ENCODE data around the gene TMEM131L. TPM values are rescaled to one million over a fixed set of nuclear protein-coding genes. Genes with fewer than 3 reads are reported as not detected.

TMEM131L gene
- total RNA-seq, 1 donor from 2014 or later = 18.6 TPM

- H3K9me3 Mint-ChIP-seq (ENCODE audit: unreplicated experiment) = no peaks in the 10 kb centered on the region
- H3K27me3 Mint-ChIP-seq (ENCODE audit: low read depth, unreplicated experiment) = no peaks in the 10 kb centered on the region
- FAIRE-seq = no peak
These were observed 169.7 kb downstream of the TMEM131L start for GRCh38 chr4:153635846-153636245.

GRCh38 chr4:153637201-153637600, 171.0 kb downstream of the TMEM131L start:
- H3K27ac ChIP-seq (ENCODE audit: low read depth, low read length) = no peak overlapping the region
- Mint-ChIP-seq H3K36me3 (ENCODE audit: low read depth, unreplicated experiment) (peaks cover 22% of the 10 kb centered on the region), H3K4me3 (ENCODE audit: unreplicated experiment) (no peak overlapping the region), H3K27ac (ENCODE audit: unreplicated experiment) (no peak overlapping the region), H3K4me1 (ENCODE audit: low read depth, unreplicated experiment) (peaks cover 2% of the 10 kb centered on the region), H3K9me3 (ENCODE audit: unreplicated experiment) (no peaks in the 10 kb centered on the region), H3K27me3 (ENCODE audit: low read depth, unreplicated experiment) (no peaks in the 10 kb centered on the region)
- no peaks in the 10 kb centered on the region for H4K20me1 ChIP-seq (ENCODE audit: insufficient read depth, low read length)
- H3K36me3 ChIP-seq (ENCODE audit: insufficient read depth, low read length) = peaks cover 15% of the 10 kb centered on the region
- H3K4me1 ChIP-seq (ENCODE audit: insufficient read depth, low read length) = no peaks in the 10 kb centered on the region
- H3K9me3 ChIP-seq (ENCODE audit: insufficient read depth, low read depth, low read length) = no peaks in the 10 kb centered on the region
- no peak overlapping the region for H2AFZ ChIP-seq (ENCODE audit: low read depth, low read length)
- no peak for TF ChIP-seq CTCF (IDR thresholded peaks at IDR 0.05; ENCODE audit: insufficient read depth, low read depth, low read length)
- no peak for TF ChIP-seq EZH2 (IDR thresholded peaks at IDR 0.05; ENCODE audit: insufficient read depth, low read length)
- H3K27me3 ChIP-seq (ENCODE audit: insufficient read depth, low read length) = no peaks in the 10 kb centered on the region
- no peaks in the 10 kb centered on the region for H3K79me2 ChIP-seq (ENCODE audit: insufficient read depth, low read length)
- no peak overlapping the region for H3K9ac ChIP-seq (ENCODE audit: low read length)
- H3K4me3 ChIP-seq (ENCODE audit: insufficient read depth, low read depth, low read length) = no peak overlapping the region
- DNase-seq (ENCODE audit: low read depth) = no peak
- H3K4me2 ChIP-seq (ENCODE audit: low read length) = no peak overlapping the region
- no peak for FAIRE-seq

More at GRCh38 chr4:153635846-153636245, 169.7 kb downstream of the TMEM131L start:
- Histone ChIP-seq H3K79me2 (ENCODE audit: insufficient read depth, low read length) (no peaks in the 10 kb centered on the region), H3K9ac (ENCODE audit: low read length) (no peak overlapping the region), H3K4me1 (ENCODE audit: insufficient read depth, low read length) (no peaks in the 10 kb centered on the region), H3K36me3 (ENCODE audit: insufficient read depth, low read length) (peaks cover 15% of the 10 kb centered on the region), H3K27ac (ENCODE audit: low read depth, low read length) (no peak overlapping the region), H2AFZ (ENCODE audit: low read depth, low read length) (no peak overlapping the region), H4K20me1 (ENCODE audit: insufficient read depth, low read length) (no peaks in the 10 kb centered on the region), H3K4me3 (ENCODE audit: insufficient read depth, low read depth, low read length) (no peak overlapping the region), H3K9me3 (ENCODE audit: insufficient read depth, low read depth, low read length) (no peaks in the 10 kb centered on the region), H3K4me2 (ENCODE audit: low read length) (no peak overlapping the region), H3K27me3 (ENCODE audit: insufficient read depth, low read length) (no peaks in the 10 kb centered on the region)
- TF ChIP-seq EZH2 (IDR thresholded peaks at IDR 0.05; ENCODE audit: insufficient read depth, low read length) = no peak
- TF ChIP-seq CTCF (IDR thresholded peaks at IDR 0.05; ENCODE audit: insufficient read depth, low read depth, low read length) = no peak
- Mint-ChIP-seq H3K4me3 (ENCODE audit: unreplicated experiment) (no peak overlapping the region), H3K27ac (ENCODE audit: unreplicated experiment) (no peak overlapping the region), H3K36me3 (ENCODE audit: low read depth, unreplicated experiment) (peaks cover 29% of the 10 kb centered on the region), H3K4me1 (ENCODE audit: low read depth, unreplicated experiment) (peaks cover 2% of the 10 kb centered on the region)
- DNase-seq (ENCODE audit: low read depth) = no peak

- FAIRE-seq = no peak
- Mint-ChIP-seq H3K4me3 (ENCODE audit: unreplicated experiment) (no peak overlapping the region), H3K36me3 (ENCODE audit: low read depth, unreplicated experiment) (peaks cover 21% of the 10 kb centered on the region), H3K9me3 (ENCODE audit: unreplicated experiment) (no peaks in the 10 kb centered on the region), H3K27me3 (ENCODE audit: low read depth, unreplicated experiment) (no peaks in the 10 kb centered on the region), H3K4me1 (ENCODE audit: low read depth, unreplicated experiment) (peaks cover 2% of the 10 kb centered on the region), H3K27ac (ENCODE audit: unreplicated experiment) (no peak overlapping the region)
- Histone ChIP-seq H3K4me1 (ENCODE audit: insufficient read depth, low read length) (no peaks in the 10 kb centered on the region), H3K36me3 (ENCODE audit: insufficient read depth, low read length) (peaks cover 15% of the 10 kb centered on the region), H3K9ac (ENCODE audit: low read length) (no peak overlapping the region), H3K9me3 (ENCODE audit: insufficient read depth, low read depth, low read length) (no peaks in the 10 kb centered on the region), H2AFZ (ENCODE audit: low read depth, low read length) (no peak overlapping the region), H3K27ac (ENCODE audit: low read depth, low read length) (no peak overlapping the region), H4K20me1 (ENCODE audit: insufficient read depth, low read length) (no peaks in the 10 kb centered on the region), H3K79me2 (ENCODE audit: insufficient read depth, low read length) (no peaks in the 10 kb centered on the region), H3K27me3 (ENCODE audit: insufficient read depth, low read length) (no peaks in the 10 kb centered on the region), H3K4me3 (ENCODE audit: insufficient read depth, low read depth, low read length) (no peak overlapping the region), H3K4me2 (ENCODE audit: low read length) (no peak overlapping the region)
- DNase-seq (ENCODE audit: low read depth) = no peak
- TF ChIP-seq EZH2 (IDR thresholded peaks at IDR 0.05; ENCODE audit: insufficient read depth, low read length) (no peak), CTCF (IDR thresholded peaks at IDR 0.05; ENCODE audit: insufficient read depth, low read depth, low read length) (no peak)
These were observed 171.9 kb downstream of the TMEM131L start for GRCh38 chr4:153638011-153638410.

Measured in astrocyte (in vitro differentiated cells and primary cell).